Pulmonary artery endothelial cell (primary cell): ENCODE results near the gene CTH. TPM values are rescaled to one million over a fixed set of nuclear protein-coding genes. Genes with fewer than 3 reads are reported as not detected.

ENCODE experiments used
- total RNA-seq: library from RNA; depleted of rRNA; stranded (reverse); fragments of >200 nt; gene quantifications from 2 replicates; pipeline ENCODE4 v1.2.3, GENCODE V29; 2014

Gene CTH
- total RNA-seq, 1 donor from 2014 or later = 1.5 TPM

Other genes with a start within 250 kb of the CTH start
- gene LRRC40, start 205.7 kb upstream of the CTH start, total RNA-seq = 27.3 and 30.6 TPM in 2 replicates
- 110 and 124 TPM in 2 replicates for gene SRSF11, start 189.9 kb upstream of the CTH start, total RNA-seq
- 24.8 and 30.3 TPM in 2 replicates for gene ANKRD13C, start 56.5 kb upstream of the CTH start, total RNA-seq